Gastrocnemius medialis (tissue), 4 donors: ENCODE results near the gene CPLX3. TPM values are rescaled to one million over a fixed set of nuclear protein-coding genes. Genes with fewer than 3 reads are reported as not detected.

Experiments
- ATAC-seq, 2 donors: fragments of 150-250 bp; one replicate each; pipeline ENCODE4 v1.9.1; 2016
- DNase-seq, 2 donors: peaks; one replicate each; pipeline ENCODE4 v3.0.0-alpha.2; 2019
- H3K27ac ChIP-seq, 4 donors: fragments of 200-600 bp; sonication (generic); 1 replicate in 1 of 4; 2 replicates in 3 of 4; pipeline ENCODE4 v1.5.1; 2016 to 2018; ENCODE audit warnings: mild to moderate bottlenecking in 2 of 4, moderate library complexity in 1 of 4
- H3K27me3 ChIP-seq, 3 donors: fragments of 200-600 bp; sonication (generic) in 2 of 3; 1 replicate in 1 of 3; 2 replicates in 2 of 3; pipeline versions ENCODE4 v1.5.1 to v1.6.0; 2016 to 2019; ENCODE audit warnings: mild to moderate bottlenecking in 1 of 3, moderate library complexity in 1 of 3
- H3K36me3 ChIP-seq, 2 donors: fragments of 200-600 bp; sonication (generic) in 1 of 2; one replicate each; pipeline ENCODE4 v1.5.1; 2017 to 2018
- H3K4me1 ChIP-seq, 2 donors: fragments of 200-600 bp; sonication (generic) in 1 of 2; one replicate each; pipeline ENCODE4 v1.5.1; 2016 to 2017; ENCODE audit warnings: mild to moderate bottlenecking in 2 of 2
- H3K4me3 ChIP-seq, 4 donors: fragments of 200-600 bp; sonication (generic) in 3 of 4; 1 replicate in 1 of 4; 2 replicates in 3 of 4; pipeline ENCODE4 v1.5.1; 2016 to 2019; ENCODE audit warnings: mild to moderate bottlenecking in 2 of 4
- H3K9me3 ChIP-seq, 3 donors: fragments of 200-600 bp; sonication (generic) in 2 of 3; 1 replicate in 1 of 3; 2 replicates in 2 of 3; pipeline ENCODE4 v1.5.1; 2016 to 2019
- POLR2A ChIP-seq, 2 donors: fragments of 450-650 bp; IDR thresholded peaks; one replicate each; pipeline ENCODE4 v1.6.1; 2017; ENCODE audit warnings: antibody characterized with exemption in 2 of 2, mild to moderate bottlenecking in 2 of 2, moderate library complexity in 2 of 2
- in situ Hi-C, 4 donors: fragments of 200-750 bp; cut with MboI; loops; one replicate each; pipeline versions ENCODE4 v1.15.0 to v1.8.0; 2017; ENCODE audit warnings: low sequenced_read_pairs in 4 of 4
- intact Hi-C: fragments of 100-400 bp; cut with DNase I; formaldehyde crosslinking; loops from one replicate; pipeline ENCODE4 v1.15.1; 2023; ENCODE audit warnings: low total_unique reads
- total RNA-seq, 4 donors: library from RNA; depleted of rRNA; stranded (reverse); fragments of >200 nt; gene quantifications; one replicate each; pipeline versions ENCODE4 v1.1.0 to v1.2.3, GENCODE V29; 2016
- TF ChIP-seq, protein P1 (sequence below), 5 experiments: fragments of 450-650 bp in 3 of 5; fragments of 200-600 bp in 2 of 5; sonication (generic) in 2 of 5; IDR thresholded peaks in 4 of 5; conservative IDR thresholded peaks in 1 of 5; 1 replicate in 4 of 5; 2 replicates in 1 of 5; pipeline ENCODE4 v1.5.1; 2016 to 2019; ENCODE audit warnings: antibody characterized with exemption in 5 of 5, mild to moderate bottlenecking in 3 of 5, moderate library complexity in 3 of 5

Gene CPLX3
- total RNA-seq, 4 donors from 2014 or later: not detected

DNA sequence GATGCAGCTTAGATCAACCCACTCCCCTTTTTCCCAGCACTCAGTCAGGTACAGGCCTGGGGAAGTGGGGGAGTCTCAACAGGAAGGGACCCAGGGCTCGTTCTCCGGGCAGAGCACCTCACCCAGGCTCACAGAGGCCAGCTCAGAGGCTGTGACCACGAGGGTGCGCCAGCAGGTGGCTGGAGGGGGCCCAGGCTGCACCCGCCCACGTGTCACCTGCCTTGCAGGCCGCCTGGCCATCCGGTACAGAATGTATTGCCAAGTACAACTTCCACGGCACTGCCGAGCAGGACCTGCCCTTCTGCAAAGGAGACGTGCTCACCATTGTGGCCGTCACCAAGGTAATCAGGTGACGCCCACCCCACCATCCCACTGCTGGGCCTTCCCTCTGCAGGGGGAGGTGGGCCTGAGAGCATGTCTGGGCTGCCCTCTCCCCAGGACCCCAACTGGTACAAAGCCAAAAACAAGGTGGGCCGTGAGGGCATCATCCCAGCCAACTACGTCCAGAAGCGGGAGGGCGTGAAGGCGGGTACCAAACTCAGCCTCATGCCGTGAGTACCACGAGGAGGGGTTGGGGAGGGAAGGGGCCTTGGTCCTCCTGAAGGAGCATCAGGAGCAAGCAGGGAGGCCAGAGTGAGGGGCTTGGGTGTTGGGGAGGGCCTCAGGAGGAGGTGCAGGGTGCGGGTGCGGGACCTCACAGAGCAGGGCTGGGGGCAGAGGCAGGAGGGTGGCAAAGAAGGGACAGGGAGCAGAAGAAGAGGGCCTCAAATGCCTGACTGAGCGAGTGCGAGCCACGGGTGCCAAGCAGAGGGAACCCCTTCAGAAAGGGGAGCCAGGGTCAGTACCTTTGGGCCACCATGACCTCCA, 27.8 kb upstream of the CPLX3 start:
- Histone ChIP-seq H3K36me3 (peaks cover 0 to 13% of the 10 kb centered on the region in 2 donors), H3K27me3 (no peaks in the 10 kb centered on the region), H3K9me3 (no peaks in the 10 kb centered on the region), H3K4me3 (no peak overlapping the region), H3K4me1 (peaks cover 23 to 24% of the 10 kb centered on the region in 2 donors), H3K27ac (peak overlapping the region; percentile 71 to 84 (median 75))
- DNase-seq (peak; percentile 80 to 88), ATAC-seq (peak; percentile 79 to 84)
- intact Hi-C loops (no loop called here), in situ Hi-C loops (no loop called here)
- TF ChIP-seq POLR2A (IDR thresholded peaks at IDR 0.05): peak in 1 of 2 donors; percentile 9
- TF ChIP-seq, protein P1, sequence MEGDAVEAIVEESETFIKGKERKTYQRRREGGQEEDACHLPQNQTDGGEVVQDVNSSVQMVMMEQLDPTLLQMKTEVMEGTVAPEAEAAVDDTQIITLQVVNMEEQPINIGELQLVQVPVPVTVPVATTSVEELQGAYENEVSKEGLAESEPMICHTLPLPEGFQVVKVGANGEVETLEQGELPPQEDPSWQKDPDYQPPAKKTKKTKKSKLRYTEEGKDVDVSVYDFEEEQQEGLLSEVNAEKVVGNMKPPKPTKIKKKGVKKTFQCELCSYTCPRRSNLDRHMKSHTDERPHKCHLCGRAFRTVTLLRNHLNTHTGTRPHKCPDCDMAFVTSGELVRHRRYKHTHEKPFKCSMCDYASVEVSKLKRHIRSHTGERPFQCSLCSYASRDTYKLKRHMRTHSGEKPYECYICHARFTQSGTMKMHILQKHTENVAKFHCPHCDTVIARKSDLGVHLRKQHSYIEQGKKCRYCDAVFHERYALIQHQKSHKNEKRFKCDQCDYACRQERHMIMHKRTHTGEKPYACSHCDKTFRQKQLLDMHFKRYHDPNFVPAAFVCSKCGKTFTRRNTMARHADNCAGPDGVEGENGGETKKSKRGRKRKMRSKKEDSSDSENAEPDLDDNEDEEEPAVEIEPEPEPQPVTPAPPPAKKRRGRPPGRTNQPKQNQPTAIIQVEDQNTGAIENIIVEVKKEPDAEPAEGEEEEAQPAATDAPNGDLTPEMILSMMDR (IDR thresholded peaks at IDR 0.05 in 4 of 5, conservative IDR thresholded peaks at IDR 0.05 in 1 of 5): peak in 3 of 5 experiments; percentile 16 to 30 (median 17)

GRCh38 chr15:74799255-74799855, 27.1 kb upstream of the CPLX3 start:
- no peak for ATAC-seq
- in situ Hi-C loops (no loop called here), intact Hi-C loops (no loop called here)
- H3K4me1 ChIP-seq: peaks cover 23 to 24% of the 10 kb centered on the region in 2 donors
- no peak overlapping the region for H3K4me3 ChIP-seq
- peaks cover 0 to 13% of the 10 kb centered on the region in 2 donors for H3K36me3 ChIP-seq
- DNase-seq: no peak
- TF ChIP-seq POLR2A (IDR thresholded peaks at IDR 0.05): no peak
- TF ChIP-seq, protein P1 (IDR thresholded peaks at IDR 0.05 in 4 of 5, conservative IDR thresholded peaks at IDR 0.05 in 1 of 5): no peak
- H3K27me3 ChIP-seq: no peaks in the 10 kb centered on the region
- peak overlapping the region; percentile 71 to 84 (median 75) for H3K27ac ChIP-seq
- H3K9me3 ChIP-seq: no peaks in the 10 kb centered on the region

GRCh38 chr15:74799856-74800558, 26.4 kb upstream of the CPLX3 start:
- intact Hi-C loops (loop anchor here (1.0 kb wide), 2 partner anchors 18 to 29 kb away; partner anchors contain the start of gene CSK), in situ Hi-C loops (no loop called here)
- ATAC-seq (peak; percentile 69 to 85), DNase-seq (peak; percentile 52 to 71)
- H3K9me3 ChIP-seq: no peaks in the 10 kb centered on the region
- H3K27me3 ChIP-seq: no peaks in the 10 kb centered on the region
- peaks cover 23 to 24% of the 10 kb centered on the region in 2 donors for H3K4me1 ChIP-seq
- H3K4me3 ChIP-seq: no peak overlapping the region
- TF ChIP-seq, protein P1 (IDR thresholded peaks at IDR 0.05 in 4 of 5, conservative IDR thresholded peaks at IDR 0.05 in 1 of 5): peak; percentile 92 to 99 (median 98)
- TF ChIP-seq POLR2A (IDR thresholded peaks at IDR 0.05): no peak
- peak overlapping the region; percentile 71 to 84 (median 75) for H3K27ac ChIP-seq
- H3K36me3 ChIP-seq: peaks cover 0 to 13% of the 10 kb centered on the region in 2 donors

DNA sequence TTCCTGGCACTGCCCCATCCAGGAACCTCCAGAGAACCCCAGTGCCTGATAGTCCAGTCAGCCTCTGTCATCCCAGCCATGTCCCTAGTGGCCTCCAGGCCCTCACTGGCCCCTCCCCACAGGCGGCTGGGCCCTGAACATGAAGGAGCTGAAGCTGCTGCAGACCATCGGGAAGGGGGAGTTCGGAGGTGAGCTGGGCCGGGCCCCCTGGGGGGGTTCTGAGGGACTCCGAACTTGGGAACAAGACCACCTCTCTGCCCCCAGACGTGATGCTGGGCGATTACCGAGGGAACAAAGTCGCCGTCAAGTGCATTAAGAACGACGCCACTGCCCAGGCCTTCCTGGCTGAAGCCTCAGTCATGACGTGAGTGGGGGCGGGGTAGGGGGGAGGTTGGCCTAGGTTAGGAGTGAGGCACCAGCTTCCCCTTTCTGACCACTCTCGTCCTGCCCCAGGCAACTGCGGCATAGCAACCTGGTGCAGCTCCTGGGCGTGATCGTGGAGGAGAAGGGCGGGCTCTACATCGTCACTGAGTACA, 25.8 kb upstream of the CPLX3 start:
- peaks cover 23 to 24% of the 10 kb centered on the region in 2 donors for H3K4me1 ChIP-seq
- TF ChIP-seq, protein P1 (IDR thresholded peaks at IDR 0.05 in 4 of 5, conservative IDR thresholded peaks at IDR 0.05 in 1 of 5): no peak
- TF ChIP-seq POLR2A (IDR thresholded peaks at IDR 0.05): no peak
- ATAC-seq (no peak), DNase-seq (no peak)
- no peaks in the 10 kb centered on the region for H3K9me3 ChIP-seq
- in situ Hi-C loops (no loop called here), intact Hi-C loops (loop anchor here (1.0 kb wide), 2 partner anchors 18 to 29 kb away; partner anchors contain the start of gene CSK)
- H3K27ac ChIP-seq: no peak overlapping the region
- H3K27me3 ChIP-seq: no peaks in the 10 kb centered on the region
- peaks cover 0 to 13% of the 10 kb centered on the region in 2 donors for H3K36me3 ChIP-seq
- H3K4me3 ChIP-seq: no peak overlapping the region
